MM.1S (cell line): ENCODE results near the gene TBC1D25.

Source experiments
- DNase-seq: peaks from one replicate; pipeline ENCODE4 v3.0.0-alpha.2; 2015
- H2AFZ ChIP-seq: fragments of 300-600 bp; sonication (generic); 2 replicates; pipeline ENCODE4 v1.6.0; 2016; ENCODE audit warnings: antibody characterized with exemption, low read length
- H3F3A ChIP-seq: fragments of 300-600 bp; sonication (generic); 2 replicates; pipeline ENCODE4 v1.6.1; 2016; ENCODE audit warnings: mild to moderate bottlenecking, antibody characterized with exemption, low read length, moderate library complexity, mixed read lengths; ENCODE audit not compliant: insufficient read depth
- H3K27ac ChIP-seq: fragments of 300-600 bp; sonication (generic); 2 replicates; pipeline ENCODE4 v1.5.1; 2016; ENCODE audit warnings: mild to moderate bottlenecking, low read length
- H3K27me3 ChIP-seq: fragments of 300-600 bp; sonication (generic); replicated peaks from 2 replicates; pipeline ENCODE4 v1.6.0; 2016; ENCODE audit warnings: low read length; ENCODE audit not compliant: insufficient read depth
- H3K36me3 ChIP-seq: fragments of 300-600 bp; sonication (generic); replicated peaks from 2 replicates; pipeline ENCODE4 v1.6.1; 2016; ENCODE audit warnings: mild to moderate bottlenecking, low read length, mixed read lengths; ENCODE audit not compliant: insufficient read depth
- H3K4me1 ChIP-seq: fragments of 300-600 bp; sonication (generic); 2 replicates; pipeline ENCODE4 v1.6.1; 2016; ENCODE audit warnings: low read length, mixed read lengths
- H3K4me2 ChIP-seq: fragments of 300-600 bp; sonication (generic); 2 replicates; pipeline ENCODE4 v1.6.0; 2016; ENCODE audit warnings: low read depth, low read length
- H3K4me3 ChIP-seq: fragments of 300-600 bp; sonication (generic); 2 replicates; pipeline ENCODE4 v1.5.1; 2016; ENCODE audit warnings: low read length, mixed read lengths
- H3K79me2 ChIP-seq: fragments of 300-600 bp; sonication (generic); 2 replicates; pipeline ENCODE4 v1.6.1; 2016; ENCODE audit warnings: mixed run types, low read length, mixed read lengths
- H3K9ac ChIP-seq: fragments of 300-600 bp; sonication (generic); 2 replicates; pipeline ENCODE4 v1.6.1; 2016; ENCODE audit warnings: low read length, mixed read lengths
- H3K9me2 ChIP-seq: fragments of 300-600 bp; sonication (generic); replicated peaks from 2 replicates; pipeline ENCODE4 v1.6.1; 2016; ENCODE audit warnings: mild to moderate bottlenecking, low read length, mixed read lengths; ENCODE audit not compliant: insufficient read depth
- H3K9me3 ChIP-seq: fragments of 300-600 bp; sonication (generic); replicated peaks from 2 replicates; pipeline ENCODE4 v1.6.1; 2016; ENCODE audit warnings: mild to moderate bottlenecking, low read length, mixed read lengths; ENCODE audit not compliant: insufficient read depth
- H4K20me1 ChIP-seq: fragments of 300-600 bp; sonication (generic); 2 replicates; pipeline ENCODE4 v1.6.1; 2016; ENCODE audit warnings: mild to moderate bottlenecking, low read length, moderate library complexity, mixed read lengths; ENCODE audit not compliant: insufficient read depth
- CTCF ChIP-seq: fragments of 300-600 bp; sonication (generic); IDR thresholded peaks from 2 replicates; pipeline ENCODE4 v1.5.1; 2016; ENCODE audit warnings: antibody characterized with exemption, low read length, mixed read lengths
- EZH2 ChIP-seq: fragments of 300-600 bp; sonication (generic); optimal IDR thresholded peaks from 2 replicates; pipeline ENCODE3; 2017; ENCODE audit warnings: low read depth, mild to moderate bottlenecking, antibody characterized with exemption, low read length, mixed read lengths
- EZH2phosphoT487 ChIP-seq: fragments of 300-600 bp; sonication (generic); IDR thresholded peaks from 2 replicates; pipeline ENCODE4 v1.6.1; 2018; ENCODE audit warnings: antibody characterized with exemption, low read length

The TBC1D25 gene

GRCh38 chrX:48491809-48492208 lies 47.7 kb upstream of the TBC1D25 start:
- no peaks in the 10 kb centered on the region for H3K36me3 ChIP-seq
- H3K27ac ChIP-seq, result no peak overlapping the region
- H3K79me2 ChIP-seq, result no peaks in the 10 kb centered on the region
- H3K4me2 ChIP-seq, result no peak overlapping the region
- no peaks in the 10 kb centered on the region for H3K9me3 ChIP-seq
- no peak overlapping the region for H3K4me3 ChIP-seq
- H3F3A ChIP-seq, result no peaks in the 10 kb centered on the region
- no peaks in the 10 kb centered on the region for H3K9me2 ChIP-seq
- H3K27me3 ChIP-seq, result no peaks in the 10 kb centered on the region
- H3K9ac ChIP-seq, result no peak overlapping the region
- TF ChIP-seq CTCF, result no peak
- no peak for TF ChIP-seq EZH2
- TF ChIP-seq EZH2phosphoT487, result no peak
- no peaks in the 10 kb centered on the region for H3K4me1 ChIP-seq
- no peaks in the 10 kb centered on the region for H4K20me1 ChIP-seq
- no peak overlapping the region for H2AFZ ChIP-seq
- DNase-seq, result no peak

DNA sequence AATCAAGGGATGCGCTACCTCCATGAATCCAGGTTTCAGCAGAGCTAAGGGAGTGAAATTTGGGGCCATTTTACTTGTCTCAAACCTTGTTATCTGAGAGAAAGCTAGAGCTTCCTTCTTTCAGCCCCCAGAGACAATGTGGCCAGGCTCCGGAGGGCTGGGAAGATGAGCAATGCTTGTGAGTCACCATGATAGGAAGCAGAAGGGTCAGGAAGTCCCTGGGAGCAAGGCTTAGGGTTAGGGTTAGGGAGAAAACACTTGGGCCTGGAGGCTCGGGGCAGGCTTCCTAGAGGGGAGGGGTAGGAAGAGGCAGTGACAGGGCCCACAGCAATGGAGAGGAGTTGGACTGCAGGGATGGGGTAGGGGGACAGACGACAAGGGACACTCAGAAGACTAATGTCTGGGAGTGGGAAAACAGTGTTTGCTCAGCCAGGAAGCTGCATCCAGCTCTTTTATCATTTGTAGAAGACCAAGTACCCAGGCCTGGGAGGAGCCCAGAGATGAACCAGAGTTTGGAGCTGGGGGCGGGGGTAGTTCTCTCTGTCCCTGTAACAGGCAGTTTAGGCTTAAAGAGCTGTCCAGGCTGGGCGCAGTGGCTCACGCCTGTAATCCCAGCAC lies 47.1 kb upstream of the TBC1D25 start:
- Histone ChIP-seq H3K36me3 (no peaks in the 10 kb centered on the region), H3K4me2 (no peak overlapping the region), H3K27me3 (no peaks in the 10 kb centered on the region), H3K79me2 (no peaks in the 10 kb centered on the region), H4K20me1 (no peaks in the 10 kb centered on the region), H3F3A (no peaks in the 10 kb centered on the region), H3K9ac (no peak overlapping the region), H3K27ac (no peak overlapping the region), H3K9me3 (no peaks in the 10 kb centered on the region), H3K4me1 (no peaks in the 10 kb centered on the region), H3K9me2 (no peaks in the 10 kb centered on the region), H2AFZ (no peak overlapping the region), H3K4me3 (no peak overlapping the region)
- TF ChIP-seq EZH2phosphoT487, result no peak
- DNase-seq, result no peak

DNA sequence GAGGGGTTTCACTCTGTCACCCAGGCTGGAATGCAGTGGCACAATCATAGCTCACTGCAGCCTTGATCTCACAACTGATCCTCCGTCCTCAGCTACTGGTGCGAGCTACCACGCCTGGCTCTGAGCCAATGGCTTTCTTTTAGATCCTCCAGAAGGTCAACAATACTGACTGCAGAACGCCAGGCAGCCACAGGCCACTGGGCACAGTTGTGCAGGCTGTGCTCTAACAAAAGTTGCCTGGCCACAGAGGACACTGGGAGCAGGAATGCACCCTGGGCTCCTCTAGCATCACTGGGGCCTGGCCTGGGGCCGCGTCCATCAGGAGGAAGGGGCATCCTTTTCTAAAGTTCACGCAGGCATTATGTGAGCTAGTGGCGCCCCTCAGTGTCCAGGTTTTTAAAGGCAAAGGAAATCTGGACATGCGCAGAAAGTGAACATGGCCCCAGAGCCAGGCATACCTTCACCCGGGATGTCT lies 45.6 kb upstream of the TBC1D25 start:
- Histone ChIP-seq H3K4me1 (no peaks in the 10 kb centered on the region), H3K9ac (no peak overlapping the region), H3K4me3 (no peak overlapping the region), H4K20me1 (no peaks in the 10 kb centered on the region), H3F3A (no peaks in the 10 kb centered on the region), H3K4me2 (no peak overlapping the region), H3K27me3 (no peaks in the 10 kb centered on the region), H3K79me2 (no peaks in the 10 kb centered on the region), H3K9me2 (no peaks in the 10 kb centered on the region), H3K27ac (no peak overlapping the region), H3K9me3 (no peaks in the 10 kb centered on the region), H3K36me3 (no peaks in the 10 kb centered on the region), H2AFZ (no peak overlapping the region)
- peak; percentile 41 for DNase-seq
- TF ChIP-seq EZH2phosphoT487, result no peak
- peak; percentile 32 for TF ChIP-seq CTCF
- no peak for TF ChIP-seq EZH2

GRCh38 chrX:48496660-48497059 lies 42.9 kb upstream of the TBC1D25 start:
- DNase-seq, result no peak
- Histone ChIP-seq H3K9me3 (no peaks in the 10 kb centered on the region), H3K27ac (no peak overlapping the region), H3K4me1 (no peaks in the 10 kb centered on the region), H3K9me2 (no peaks in the 10 kb centered on the region), H3K4me2 (no peak overlapping the region), H3K27me3 (no peaks in the 10 kb centered on the region), H3K4me3 (no peak overlapping the region), H2AFZ (no peak overlapping the region), H3K79me2 (no peaks in the 10 kb centered on the region), H3K9ac (no peak overlapping the region), H4K20me1 (no peaks in the 10 kb centered on the region), H3F3A (no peaks in the 10 kb centered on the region), H3K36me3 (no peaks in the 10 kb centered on the region)
- no peak for TF ChIP-seq EZH2
- no peak for TF ChIP-seq EZH2phosphoT487
- TF ChIP-seq CTCF, result no peak
